Measurements from ENCODE around the gene TTC32.

DNA sequence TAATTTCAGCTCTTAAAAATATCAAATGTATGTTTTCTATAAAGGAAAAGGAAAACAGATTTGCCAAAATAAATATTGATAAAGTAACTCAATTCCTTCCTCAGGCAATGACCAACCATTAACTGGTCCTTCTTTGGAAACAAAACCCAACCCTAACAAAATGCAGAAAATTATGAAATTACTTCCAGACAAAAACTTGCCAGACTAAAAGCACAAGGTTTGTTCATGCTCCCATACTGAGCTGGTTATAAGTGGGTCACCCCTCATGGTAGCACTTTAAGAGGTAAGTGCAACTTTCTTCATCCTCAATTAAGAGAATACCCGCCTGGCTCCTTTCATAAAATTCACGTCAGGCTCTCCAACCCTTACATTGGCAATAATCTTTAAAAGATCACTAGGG is 31.1 kb upstream of the TTC32 start:
- TF ChIP-seq, protein P1, sequence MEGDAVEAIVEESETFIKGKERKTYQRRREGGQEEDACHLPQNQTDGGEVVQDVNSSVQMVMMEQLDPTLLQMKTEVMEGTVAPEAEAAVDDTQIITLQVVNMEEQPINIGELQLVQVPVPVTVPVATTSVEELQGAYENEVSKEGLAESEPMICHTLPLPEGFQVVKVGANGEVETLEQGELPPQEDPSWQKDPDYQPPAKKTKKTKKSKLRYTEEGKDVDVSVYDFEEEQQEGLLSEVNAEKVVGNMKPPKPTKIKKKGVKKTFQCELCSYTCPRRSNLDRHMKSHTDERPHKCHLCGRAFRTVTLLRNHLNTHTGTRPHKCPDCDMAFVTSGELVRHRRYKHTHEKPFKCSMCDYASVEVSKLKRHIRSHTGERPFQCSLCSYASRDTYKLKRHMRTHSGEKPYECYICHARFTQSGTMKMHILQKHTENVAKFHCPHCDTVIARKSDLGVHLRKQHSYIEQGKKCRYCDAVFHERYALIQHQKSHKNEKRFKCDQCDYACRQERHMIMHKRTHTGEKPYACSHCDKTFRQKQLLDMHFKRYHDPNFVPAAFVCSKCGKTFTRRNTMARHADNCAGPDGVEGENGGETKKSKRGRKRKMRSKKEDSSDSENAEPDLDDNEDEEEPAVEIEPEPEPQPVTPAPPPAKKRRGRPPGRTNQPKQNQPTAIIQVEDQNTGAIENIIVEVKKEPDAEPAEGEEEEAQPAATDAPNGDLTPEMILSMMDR (IDR thresholded peaks at IDR 0.05) = no peak
- TF ChIP-seq EZH2phosphoT487 (IDR thresholded peaks at IDR 0.05) (no peak), EZH2 (IDR thresholded peaks at IDR 0.05) (no peak)
